GM23338 (cell line): ENCODE results near the gene C14orf132. TPM values are rescaled to one million over a fixed set of nuclear protein-coding genes. Genes with fewer than 3 reads are reported as not detected.

ENCODE experiments used
- ATAC-seq: fragments of 200-7000 bp; cut with Tn5 transposase; 3 replicates; pipeline ENCODE4 v1.9.1; 2020
- DNase-seq: peaks from one replicate; pipeline ENCODE4 v3.0.0-alpha.2; 2015; ENCODE audit warnings: low spot score
- H2AFZ ChIP-seq: fragments of 200-600 bp; sonication (generic); 2 replicates; pipeline ENCODE4 v1.8.0; 2016; ENCODE audit warnings: antibody characterized with exemption, mild to moderate bottlenecking, moderate library complexity
- H3F3A ChIP-seq: fragments of 200-600 bp; sonication (generic); replicated peaks from 2 replicates; pipeline ENCODE4 v1.8.0; 2017; ENCODE audit warnings: antibody characterized with exemption, mixed run types, low read depth
- H3K27ac ChIP-seq: fragments of 200-600 bp; sonication (generic); 2 replicates; pipeline ENCODE4 v1.6.1; 2016; ENCODE audit warnings: low read depth
- H3K27me3 ChIP-seq: fragments of 200-600 bp; sonication (generic); 2 replicates; pipeline ENCODE4 v1.8.0; 2016; ENCODE audit warnings: mild to moderate bottlenecking, mixed run types, moderate library complexity; ENCODE audit not compliant: insufficient read depth
- H3K36me3 ChIP-seq: fragments of 200-600 bp; sonication (generic); 2 replicates; pipeline ENCODE4 v1.8.0; 2016; ENCODE audit warnings: mild to moderate bottlenecking; ENCODE audit not compliant: insufficient read depth
- H3K4me1 ChIP-seq: fragments of 200-600 bp; sonication (generic); 2 replicates; pipeline ENCODE4 v1.8.0; 2016; ENCODE audit warnings: mild to moderate bottlenecking, moderate library complexity; ENCODE audit not compliant: insufficient read depth
- H3K4me2 ChIP-seq: fragments of 200-600 bp; sonication (generic); 2 replicates; pipeline ENCODE4 v1.7.1; 2017; ENCODE audit warnings: mixed run types
- H3K4me3 ChIP-seq: fragments of 200-600 bp; sonication (generic); 2 replicates; pipeline ENCODE4 v1.6.1; 2016; ENCODE audit warnings: mixed run types
- H3K79me2 ChIP-seq: fragments of 200-600 bp; sonication (generic); replicated peaks from 2 replicates; pipeline ENCODE4 v1.8.0; 2017; ENCODE audit warnings: mild to moderate bottlenecking; ENCODE audit not compliant: insufficient read depth
- H3K9me2 ChIP-seq: fragments of 200-600 bp; sonication (generic); 2 replicates; pipeline ENCODE4 v1.8.0; 2017; ENCODE audit not compliant: insufficient read depth
- H4K20me1 ChIP-seq: fragments of 200-600 bp; sonication (generic); replicated peaks from 2 replicates; pipeline ENCODE4 v1.8.0; 2017; ENCODE audit warnings: mild to moderate bottlenecking; ENCODE audit not compliant: insufficient read depth
- H3K27ac Mint-ChIP-seq: 2 replicates; pipeline ENCODE4 v1.8.0; 2020; ENCODE audit warnings: inconsistent platforms, mild to moderate bottlenecking, moderate library complexity, mixed read lengths
- H3K27me3 Mint-ChIP-seq: 3 replicates; pipeline ENCODE4 v1.8.0; 2022; ENCODE audit warnings: low read depth, mild to moderate bottlenecking, moderate library complexity, mixed read lengths, inconsistent platforms; ENCODE audit not compliant: insufficient read depth, poor library complexity
- H3K36me3 Mint-ChIP-seq: 3 replicates; pipeline ENCODE4 v1.8.0; 2021; ENCODE audit warnings: low read depth, mild to moderate bottlenecking, inconsistent platforms, moderate library complexity, mixed read lengths
- H3K4me1 Mint-ChIP-seq: 3 replicates; pipeline ENCODE4 v1.8.0; 2020; ENCODE audit warnings: mild to moderate bottlenecking, inconsistent platforms, mixed read lengths
- H3K4me3 Mint-ChIP-seq: 3 replicates; pipeline ENCODE4 v1.8.0; 2021; ENCODE audit warnings: moderate library complexity, mild to moderate bottlenecking, inconsistent platforms, mixed read lengths
- H3K9me3 Mint-ChIP-seq: 3 replicates; pipeline ENCODE4 v1.8.0; 2020; ENCODE audit warnings: moderate library complexity, mild to moderate bottlenecking, inconsistent platforms, mixed read lengths
- ETS1 ChIP-seq: IDR thresholded peaks from 2 replicates; pipeline ENCODE4 v1.6.1; 2016; ENCODE audit warnings: antibody characterized with exemption
- EZH2 ChIP-seq: fragments of 200-600 bp; sonication (generic); IDR thresholded peaks from one replicate; pipeline ENCODE4 v1.8.0; 2017; ENCODE audit warnings: antibody characterized with exemption, mild to moderate bottlenecking, low read depth; ENCODE audit not compliant: unreplicated experiment
- EZH2phosphoT487 ChIP-seq: fragments of 200-600 bp; sonication (generic); IDR thresholded peaks from one replicate; pipeline ENCODE4 v1.8.1; 2018; ENCODE audit warnings: antibody characterized with exemption; ENCODE audit not compliant: unreplicated experiment
- JUNB ChIP-seq: IDR thresholded peaks from one replicate; pipeline ENCODE4 v1.6.1; 2016; ENCODE audit warnings: antibody characterized with exemption; ENCODE audit not compliant: unreplicated experiment
- NANOG ChIP-seq: IDR thresholded peaks from 2 replicates; pipeline ENCODE4 v1.6.1; 2016; ENCODE audit warnings: antibody characterized with exemption, borderline replicate concordance
- POLR2AphosphoS5 ChIP-seq: IDR thresholded peaks from 2 replicates; pipeline ENCODE4 v1.6.1; 2016; ENCODE audit warnings: antibody characterized with exemption, low read depth
- REST ChIP-seq: IDR thresholded peaks from one replicate; pipeline ENCODE4 v1.6.1; 2018; ENCODE audit warnings: antibody characterized with exemption; ENCODE audit not compliant: unreplicated experiment
- STAT1 ChIP-seq: IDR thresholded peaks from one replicate; pipeline ENCODE4 v1.6.1; 2016; ENCODE audit warnings: antibody characterized with exemption; ENCODE audit not compliant: unreplicated experiment
- polyA plus RNA-seq: library from polyadenylated mRNA; unstranded; fragments of >200 nt; fragmentation: Nextera tagmentation; extraction: Ambion mirVana; gene quantifications from 2 replicates; pipeline ENCODE4 v1.2.1, GENCODE V29; 2016
- total RNA-seq: library from RNA; depleted of rRNA; stranded (reverse); fragments of >200 nt; shearing (Covaris generic); gene quantifications from 2 replicates; pipeline ENCODE4 v1.2.3, GENCODE V29; 2014
- TF ChIP-seq, protein P1 (sequence below): fragments of 250-450 bp; sonication (Bioruptor Pico); IDR thresholded peaks from 2 replicates; pipeline ENCODE4 v1.5.0; 2020; ENCODE audit warnings: mild to moderate bottlenecking, moderate library complexity
- TF ChIP-seq, protein P2 (sequence below), 2 experiments: fragments of 200-600 bp in 1 of 2; sonication (generic) in 1 of 2; conservative IDR thresholded peaks; 2 replicates each; pipeline versions ENCODE4 v1.5.1 to v1.6.1; 2016 to 2017; ENCODE audit warnings: antibody characterized with exemption in 2 of 2, low read depth in 2 of 2, mild to moderate bottlenecking in 2 of 2, moderate library complexity in 1 of 2

C14orf132 gene
- total and polyA plus RNA-seq, 2 experiments from 2014 or later = 13.8 to 16.2 TPM

- TF ChIP-seq, protein P1, sequence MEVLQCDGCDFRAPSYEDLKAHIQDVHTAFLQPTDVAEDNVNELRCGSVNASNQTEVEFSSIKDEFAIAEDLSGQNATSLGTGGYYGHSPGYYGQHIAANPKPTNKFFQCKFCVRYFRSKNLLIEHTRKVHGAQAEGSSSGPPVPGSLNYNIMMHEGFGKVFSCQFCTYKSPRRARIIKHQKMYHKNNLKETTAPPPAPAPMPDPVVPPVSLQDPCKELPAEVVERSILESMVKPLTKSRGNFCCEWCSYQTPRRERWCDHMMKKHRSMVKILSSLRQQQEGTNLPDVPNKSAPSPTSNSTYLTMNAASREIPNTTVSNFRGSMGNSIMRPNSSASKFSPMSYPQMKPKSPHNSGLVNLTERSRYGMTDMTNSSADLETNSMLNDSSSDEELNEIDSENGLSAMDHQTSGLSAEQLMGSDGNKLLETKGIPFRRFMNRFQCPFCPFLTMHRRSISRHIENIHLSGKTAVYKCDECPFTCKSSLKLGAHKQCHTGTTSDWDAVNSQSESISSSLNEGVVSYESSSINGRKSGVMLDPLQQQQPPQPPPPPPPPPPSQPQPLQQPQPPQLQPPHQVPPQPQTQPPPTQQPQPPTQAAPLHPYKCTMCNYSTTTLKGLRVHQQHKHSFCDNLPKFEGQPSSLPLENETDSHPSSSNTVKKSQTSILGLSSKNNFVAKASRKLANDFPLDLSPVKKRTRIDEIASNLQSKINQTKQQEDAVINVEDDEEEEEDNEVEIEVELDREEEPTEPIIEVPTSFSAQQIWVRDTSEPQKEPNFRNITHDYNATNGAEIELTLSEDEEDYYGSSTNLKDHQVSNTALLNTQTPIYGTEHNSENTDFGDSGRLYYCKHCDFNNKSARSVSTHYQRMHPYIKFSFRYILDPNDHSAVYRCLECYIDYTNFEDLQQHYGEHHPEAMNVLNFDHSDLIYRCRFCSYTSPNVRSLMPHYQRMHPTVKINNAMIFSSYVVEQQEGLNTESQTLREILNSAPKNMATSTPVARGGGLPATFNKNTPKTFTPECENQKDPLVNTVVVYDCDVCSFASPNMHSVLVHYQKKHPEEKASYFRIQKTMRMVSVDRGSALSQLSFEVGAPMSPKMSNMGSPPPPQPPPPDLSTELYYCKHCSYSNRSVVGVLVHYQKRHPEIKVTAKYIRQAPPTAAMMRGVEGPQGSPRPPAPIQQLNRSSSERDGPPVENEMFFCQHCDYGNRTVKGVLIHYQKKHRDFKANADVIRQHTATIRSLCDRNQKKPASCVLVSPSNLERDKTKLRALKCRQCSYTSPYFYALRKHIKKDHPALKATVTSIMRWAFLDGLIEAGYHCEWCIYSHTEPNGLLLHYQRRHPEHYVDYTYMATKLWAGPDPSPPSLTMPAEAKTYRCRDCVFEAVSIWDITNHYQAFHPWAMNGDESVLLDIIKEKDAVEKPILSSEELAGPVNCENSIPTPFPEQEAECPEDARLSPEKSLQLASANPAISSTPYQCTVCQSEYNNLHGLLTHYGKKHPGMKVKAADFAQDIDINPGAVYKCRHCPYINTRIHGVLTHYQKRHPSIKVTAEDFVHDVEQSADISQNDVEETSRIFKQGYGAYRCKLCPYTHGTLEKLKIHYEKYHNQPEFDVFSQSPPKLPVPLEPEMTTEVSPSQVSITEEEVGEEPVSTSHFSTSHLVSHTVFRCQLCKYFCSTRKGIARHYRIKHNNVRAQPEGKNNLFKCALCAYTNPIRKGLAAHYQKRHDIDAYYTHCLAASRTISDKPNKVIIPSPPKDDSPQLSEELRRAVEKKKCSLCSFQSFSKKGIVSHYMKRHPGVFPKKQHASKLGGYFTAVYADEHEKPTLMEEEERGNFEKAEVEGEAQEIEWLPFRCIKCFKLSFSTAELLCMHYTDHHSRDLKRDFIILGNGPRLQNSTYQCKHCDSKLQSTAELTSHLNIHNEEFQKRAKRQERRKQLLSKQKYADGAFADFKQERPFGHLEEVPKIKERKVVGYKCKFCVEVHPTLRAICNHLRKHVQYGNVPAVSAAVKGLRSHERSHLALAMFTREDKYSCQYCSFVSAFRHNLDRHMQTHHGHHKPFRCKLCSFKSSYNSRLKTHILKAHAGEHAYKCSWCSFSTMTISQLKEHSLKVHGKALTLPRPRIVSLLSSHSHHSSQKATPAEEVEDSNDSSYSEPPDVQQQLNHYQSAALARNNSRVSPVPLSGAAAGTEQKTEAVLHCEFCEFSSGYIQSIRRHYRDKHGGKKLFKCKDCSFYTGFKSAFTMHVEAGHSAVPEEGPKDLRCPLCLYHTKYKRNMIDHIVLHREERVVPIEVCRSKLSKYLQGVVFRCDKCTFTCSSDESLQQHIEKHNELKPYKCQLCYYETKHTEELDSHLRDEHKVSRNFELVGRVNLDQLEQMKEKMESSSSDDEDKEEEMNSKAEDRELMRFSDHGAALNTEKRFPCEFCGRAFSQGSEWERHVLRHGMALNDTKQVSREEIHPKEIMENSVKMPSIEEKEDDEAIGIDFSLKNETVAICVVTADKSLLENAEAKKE (CRISPR knock-in tag) = no peak
- TF ChIP-seq EZH2phosphoT487 (no peak), JUNB (no peak), POLR2AphosphoS5 (no peak), EZH2 (no peak), NANOG (no peak), STAT1 (no peak)
These were observed 17.6 kb downstream of the C14orf132 start (continued) for GRCh38 chr14:96056509-96057422.

- no peaks in the 10 kb centered on the region for H3K4me1 ChIP-seq
- H4K20me1 ChIP-seq = peaks cover 6% of the 10 kb centered on the region
- no peak for DNase-seq
- no peak overlapping the region for H3K4me3 Mint-ChIP-seq
- H2AFZ ChIP-seq = no peak overlapping the region
- no peak overlapping the region for H3K4me2 ChIP-seq
- H3K9me3 Mint-ChIP-seq = no peaks in the 10 kb centered on the region
- H3K9me2 ChIP-seq = no peaks in the 10 kb centered on the region
- H3K27me3 ChIP-seq = no peaks in the 10 kb centered on the region
- H3K27ac Mint-ChIP-seq = no peak overlapping the region
- H3K36me3 ChIP-seq = no peaks in the 10 kb centered on the region
- no peaks in the 10 kb centered on the region for H3K4me1 Mint-ChIP-seq
- H3K79me2 ChIP-seq = no peaks in the 10 kb centered on the region
- ATAC-seq = no peak
- no peaks in the 10 kb centered on the region for H3K36me3 Mint-ChIP-seq
- H3K4me3 ChIP-seq = no peak overlapping the region
- no peak overlapping the region for H3K27ac ChIP-seq
- H3K27me3 Mint-ChIP-seq = peaks cover 10% of the 10 kb centered on the region
- no peaks in the 10 kb centered on the region for H3F3A ChIP-seq
- TF ChIP-seq ETS1 (no peak), EZH2phosphoT487 (no peak), EZH2 (no peak), REST (no peak), POLR2AphosphoS5 (no peak)
- TF ChIP-seq, protein P2, sequence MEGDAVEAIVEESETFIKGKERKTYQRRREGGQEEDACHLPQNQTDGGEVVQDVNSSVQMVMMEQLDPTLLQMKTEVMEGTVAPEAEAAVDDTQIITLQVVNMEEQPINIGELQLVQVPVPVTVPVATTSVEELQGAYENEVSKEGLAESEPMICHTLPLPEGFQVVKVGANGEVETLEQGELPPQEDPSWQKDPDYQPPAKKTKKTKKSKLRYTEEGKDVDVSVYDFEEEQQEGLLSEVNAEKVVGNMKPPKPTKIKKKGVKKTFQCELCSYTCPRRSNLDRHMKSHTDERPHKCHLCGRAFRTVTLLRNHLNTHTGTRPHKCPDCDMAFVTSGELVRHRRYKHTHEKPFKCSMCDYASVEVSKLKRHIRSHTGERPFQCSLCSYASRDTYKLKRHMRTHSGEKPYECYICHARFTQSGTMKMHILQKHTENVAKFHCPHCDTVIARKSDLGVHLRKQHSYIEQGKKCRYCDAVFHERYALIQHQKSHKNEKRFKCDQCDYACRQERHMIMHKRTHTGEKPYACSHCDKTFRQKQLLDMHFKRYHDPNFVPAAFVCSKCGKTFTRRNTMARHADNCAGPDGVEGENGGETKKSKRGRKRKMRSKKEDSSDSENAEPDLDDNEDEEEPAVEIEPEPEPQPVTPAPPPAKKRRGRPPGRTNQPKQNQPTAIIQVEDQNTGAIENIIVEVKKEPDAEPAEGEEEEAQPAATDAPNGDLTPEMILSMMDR (conservative IDR thresholded peaks at IDR 0.05; ENCODE audit: low read depth in 2 of 2) = no peak
These were observed 18.6 kb downstream of the C14orf132 start for GRCh38 chr14:96057738-96058137.
